Mesendoderm (in vitro differentiated cells): ENCODE results near the gene RAB20.

Experiments
- DNase-seq: peaks from one replicate; pipeline ENCODE4 v3.0.0; 2013
- H2AK5ac ChIP-seq: 2 replicates; pipeline ENCODE4 v1.6.1; 2013; ENCODE audit warnings: low read length, inconsistent platforms
- H2BK120ac ChIP-seq: 2 replicates; pipeline ENCODE4 v1.6.1; 2013; ENCODE audit warnings: low read depth, mild to moderate bottlenecking, low read length, moderate library complexity, mixed read lengths
- H2BK15ac ChIP-seq: replicated peaks from 2 replicates; pipeline ENCODE4 v1.6.1; 2013; ENCODE audit warnings: low read depth, mild to moderate bottlenecking, moderate library complexity
- H2BK5ac ChIP-seq: 2 replicates; pipeline ENCODE4 v1.6.1; 2013; ENCODE audit warnings: low read length, inconsistent platforms
- H3K18ac ChIP-seq: 2 replicates; pipeline ENCODE4 v1.6.1; 2013; ENCODE audit warnings: mild to moderate bottlenecking, low read length, mixed read lengths
- H3K23ac ChIP-seq: one replicate; pipeline ENCODE4 v1.6.1; 2013; ENCODE audit warnings: low read length
- H3K27ac ChIP-seq: 2 replicates; pipeline ENCODE4 v1.5.1; 2013; ENCODE audit warnings: low read depth, mild to moderate bottlenecking, inconsistent platforms, low read length, moderate library complexity
- H3K27me3 ChIP-seq: 2 replicates; pipeline ENCODE4 v1.6.1; 2013; ENCODE audit warnings: low read length, control low read depth, mild to moderate bottlenecking, inconsistent platforms; ENCODE audit not compliant: insufficient read depth, poor library complexity
- H3K36me3 ChIP-seq: 2 replicates; pipeline ENCODE4 v1.6.1; 2013; ENCODE audit warnings: low read length, inconsistent platforms; ENCODE audit not compliant: control insufficient read depth, insufficient read depth
- H3K4ac ChIP-seq: one replicate; pipeline ENCODE4 v1.6.1; 2013; ENCODE audit warnings: low read depth, mild to moderate bottlenecking, low read length, moderate library complexity
- H3K4me1 ChIP-seq: 2 replicates; pipeline ENCODE4 v1.6.1; 2013; ENCODE audit warnings: low read depth, low read length, inconsistent platforms; ENCODE audit not compliant: control insufficient read depth
- H3K4me2 ChIP-seq: 2 replicates; pipeline ENCODE4 v1.6.1; 2013; ENCODE audit warnings: low read length
- H3K4me3 ChIP-seq: 2 replicates; pipeline ENCODE4 v1.5.1; 2013; ENCODE audit warnings: mild to moderate bottlenecking, low read length
- H3K56ac ChIP-seq: one replicate; pipeline ENCODE4 v1.6.1; 2013; ENCODE audit warnings: low read length
- H3K79me1 ChIP-seq: 2 replicates; pipeline ENCODE4 v1.6.1; 2013; ENCODE audit warnings: low read length, inconsistent platforms
- H3K79me2 ChIP-seq: 2 replicates; pipeline ENCODE4 v1.6.1; 2013; ENCODE audit warnings: mild to moderate bottlenecking, low read length; ENCODE audit not compliant: control insufficient read depth, insufficient read depth
- H3K9ac ChIP-seq: 2 replicates; pipeline ENCODE4 v1.6.1; 2013; ENCODE audit warnings: low read length, inconsistent platforms
- H4K5ac ChIP-seq: one replicate; pipeline ENCODE4 v1.6.1; 2013; ENCODE audit warnings: low read length
- H4K8ac ChIP-seq: one replicate; pipeline ENCODE4 v1.6.1; 2013; ENCODE audit warnings: low read depth, mild to moderate bottlenecking, control low read depth, low read length, moderate library complexity
- WGBS: extraction: QIAGEN DNeasy Blood & Tissue Kit; methylation state at CpG from one replicate; pipeline ENCODE4 v1.1.7; 2013; ENCODE audit warnings: low lambda C conversion rate, missing lambda C conversion rate; ENCODE audit not compliant: insufficient coverage; ENCODE audit errors: extremely low coverage; 5-methylcytosine and 5-hydroxymethylcytosine counted together

The RAB20 gene

GRCh38 chr13:110590577-110590976 is 29.1 kb upstream of the RAB20 start:
- Histone ChIP-seq H3K4me3 (no peak overlapping the region), H4K8ac (no peak overlapping the region), H2AK5ac (no peak overlapping the region), H3K56ac (no peak overlapping the region), H3K27ac (no peak overlapping the region), H2BK120ac (no peak overlapping the region), H3K27me3 (no peaks in the 10 kb centered on the region), H3K9ac (no peak overlapping the region), H3K36me3 (no peaks in the 10 kb centered on the region), H3K23ac (no peak overlapping the region), H3K79me2 (no peaks in the 10 kb centered on the region), H3K18ac (no peak overlapping the region), H2BK15ac (no peak overlapping the region), H3K4ac (no peak overlapping the region), H2BK5ac (no peak overlapping the region), H3K4me1 (no peaks in the 10 kb centered on the region), H3K4me2 (no peak overlapping the region), H4K5ac (no peak overlapping the region), H3K79me1 (no peaks in the 10 kb centered on the region)
- no CpG with 5 or more reads among the region's 6 CpGs for WGBS
- peak; percentile 32 for DNase-seq

- Histone ChIP-seq H3K4me3 (no peak overlapping the region), H2BK15ac (no peak overlapping the region), H4K5ac (no peak overlapping the region), H3K4ac (no peak overlapping the region), H3K79me2 (no peaks in the 10 kb centered on the region), H2BK120ac (no peak overlapping the region), H3K79me1 (no peaks in the 10 kb centered on the region), H3K23ac (no peak overlapping the region), H3K4me2 (no peak overlapping the region), H3K9ac (no peak overlapping the region), H3K4me1 (no peaks in the 10 kb centered on the region), H3K27ac (no peak overlapping the region), H2BK5ac (no peak overlapping the region), H3K18ac (no peak overlapping the region), H3K36me3 (no peaks in the 10 kb centered on the region), H4K8ac (no peak overlapping the region), H3K27me3 (no peaks in the 10 kb centered on the region), H3K56ac (no peak overlapping the region), H2AK5ac (no peak overlapping the region)
- no CpG with 5 or more reads among the region's 3 CpGs for WGBS
- no peak for DNase-seq
Observed at GRCh38 chr13:110589793-110590390, 28.4 kb upstream of the RAB20 start.

GRCh38 chr13:110583178-110583865 is 21.8 kb upstream of the RAB20 start:
- no peaks in the 10 kb centered on the region for H3K79me1 ChIP-seq

GRCh38 chr13:110582421-110582954 is 21.0 kb upstream of the RAB20 start:
- H3K4me2 ChIP-seq, result no peak overlapping the region
- no CpG with 5 or more reads among the region's 13 CpGs for WGBS
- H3K18ac ChIP-seq, result no peak overlapping the region
- no peaks in the 10 kb centered on the region for H3K36me3 ChIP-seq
- no peak overlapping the region for H2BK15ac ChIP-seq
- no peak overlapping the region for H3K27ac ChIP-seq
- no peak for DNase-seq
- H2BK5ac ChIP-seq, result no peak overlapping the region
- H3K27me3 ChIP-seq, result no peaks in the 10 kb centered on the region
- no peak overlapping the region for H2BK120ac ChIP-seq
- no peak overlapping the region for H3K9ac ChIP-seq
- H4K8ac ChIP-seq, result no peak overlapping the region
- H3K79me1 ChIP-seq, result no peaks in the 10 kb centered on the region
- H3K79me2 ChIP-seq, result no peaks in the 10 kb centered on the region
- no peak overlapping the region for H3K4me3 ChIP-seq
- no peak overlapping the region for H3K56ac ChIP-seq
- no peak overlapping the region for H2AK5ac ChIP-seq
- no peak overlapping the region for H3K4ac ChIP-seq
- H3K23ac ChIP-seq, result no peak overlapping the region
- H4K5ac ChIP-seq, result no peak overlapping the region
- no peaks in the 10 kb centered on the region for H3K4me1 ChIP-seq

More at GRCh38 chr13:110583178-110583865, 21.8 kb upstream of the RAB20 start:
- no peak overlapping the region for H2BK120ac ChIP-seq
- H3K27me3 ChIP-seq, result no peaks in the 10 kb centered on the region
- no peak overlapping the region for H3K4ac ChIP-seq
- no peaks in the 10 kb centered on the region for H3K36me3 ChIP-seq
- no peak overlapping the region for H3K4me2 ChIP-seq
- no peak overlapping the region for H4K5ac ChIP-seq
- H2BK15ac ChIP-seq, result no peak overlapping the region
- WGBS, result no CpG with 5 or more reads among the region's 13 CpGs
- H3K79me2 ChIP-seq, result no peaks in the 10 kb centered on the region
- no peaks in the 10 kb centered on the region for H3K4me1 ChIP-seq
- H2AK5ac ChIP-seq, result no peak overlapping the region
- no peak overlapping the region for H2BK5ac ChIP-seq
- no peak overlapping the region for H4K8ac ChIP-seq
- no peak overlapping the region for H3K9ac ChIP-seq
- no peak overlapping the region for H3K18ac ChIP-seq
- H3K56ac ChIP-seq, result no peak overlapping the region
- H3K27ac ChIP-seq, result no peak overlapping the region
- no peak overlapping the region for H3K4me3 ChIP-seq
- DNase-seq, result no peak
- H3K23ac ChIP-seq, result no peak overlapping the region

GRCh38 chr13:110581506-110582185 is 20.1 kb upstream of the RAB20 start:
- no peaks in the 10 kb centered on the region for H3K36me3 ChIP-seq
- no peak overlapping the region for H3K18ac ChIP-seq
- H3K4me3 ChIP-seq, result no peak overlapping the region
- no peak overlapping the region for H3K27ac ChIP-seq
- H3K23ac ChIP-seq, result no peak overlapping the region
- H2BK15ac ChIP-seq, result no peak overlapping the region
- H2AK5ac ChIP-seq, result no peak overlapping the region
- no peak overlapping the region for H2BK5ac ChIP-seq
- WGBS, result no CpG with 5 or more reads among the region's 14 CpGs
- no peak overlapping the region for H4K5ac ChIP-seq
- H3K56ac ChIP-seq, result no peak overlapping the region
- no peak overlapping the region for H3K4ac ChIP-seq
- no peaks in the 10 kb centered on the region for H3K79me1 ChIP-seq
- H3K27me3 ChIP-seq, result no peaks in the 10 kb centered on the region
- no peak overlapping the region for H2BK120ac ChIP-seq
- H3K4me1 ChIP-seq, result no peaks in the 10 kb centered on the region
- H3K4me2 ChIP-seq, result no peak overlapping the region
- no peaks in the 10 kb centered on the region for H3K79me2 ChIP-seq
- H4K8ac ChIP-seq, result no peak overlapping the region
- H3K9ac ChIP-seq, result no peak overlapping the region
- DNase-seq, result no peak
